IPS DF 19.7 (cell line): ENCODE data around the gene SRCAP.
A peak's percentile ranks its signal among the peaks of the same experiment; 100 is the strongest.

Experiments used
- DNase-seq: peaks from one replicate; pipeline ENCODE4 v3.0.0-alpha.2; 2013; ENCODE audit warnings: low read depth, low spot score

Gene SRCAP

GRCh38 chr16:30756781-30757100, 57.8 kb downstream of the SRCAP start:
- no peak for DNase-seq

DNA sequence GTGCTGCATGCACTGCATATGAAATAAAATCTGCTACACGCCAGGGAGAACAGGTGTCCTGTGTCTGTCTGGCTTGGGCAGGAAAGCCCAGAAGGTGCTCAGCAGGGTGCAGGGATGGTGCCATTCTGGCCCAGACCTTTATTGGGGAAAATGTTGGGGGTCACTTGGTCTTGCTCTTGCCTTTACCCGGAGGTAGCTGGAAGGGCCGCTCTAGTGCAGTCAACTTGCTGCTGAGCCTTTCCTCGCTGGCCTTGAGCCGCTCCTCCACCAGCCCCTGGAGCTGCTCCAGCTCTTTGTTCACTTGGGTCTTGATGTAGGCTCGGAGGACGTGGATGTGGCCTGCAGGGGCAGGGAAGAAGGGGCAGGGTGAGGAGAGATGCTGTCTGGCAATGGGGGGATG, 58.3 kb downstream of the SRCAP start:
- no peak for DNase-seq

DNA sequence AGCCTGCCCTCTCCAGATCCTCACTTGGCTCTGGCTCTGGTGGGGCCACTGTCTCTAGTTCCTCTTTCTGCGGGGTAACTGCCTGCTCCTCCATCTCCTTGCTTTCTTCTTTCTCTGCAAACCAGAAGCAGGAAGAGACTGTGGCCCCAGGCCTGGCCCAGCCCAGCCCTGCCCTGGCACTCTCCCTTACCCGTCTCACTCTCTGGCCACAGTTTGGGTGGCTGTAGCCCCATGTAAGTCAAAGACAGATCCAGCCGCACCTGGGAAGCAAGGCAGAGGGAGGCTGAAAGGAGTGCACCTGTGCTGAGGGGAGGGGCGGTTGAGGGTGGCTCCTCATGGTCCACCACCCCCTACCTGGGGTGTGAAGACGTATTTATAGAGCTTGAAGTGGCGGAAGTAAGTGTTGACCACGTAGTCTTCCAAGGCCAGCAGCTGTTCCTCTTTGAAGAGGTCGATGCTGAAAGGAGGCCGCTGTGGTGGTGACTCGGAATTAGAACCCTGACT, 60.1 kb downstream of the SRCAP start:
- DNase-seq, result no peak

DNA sequence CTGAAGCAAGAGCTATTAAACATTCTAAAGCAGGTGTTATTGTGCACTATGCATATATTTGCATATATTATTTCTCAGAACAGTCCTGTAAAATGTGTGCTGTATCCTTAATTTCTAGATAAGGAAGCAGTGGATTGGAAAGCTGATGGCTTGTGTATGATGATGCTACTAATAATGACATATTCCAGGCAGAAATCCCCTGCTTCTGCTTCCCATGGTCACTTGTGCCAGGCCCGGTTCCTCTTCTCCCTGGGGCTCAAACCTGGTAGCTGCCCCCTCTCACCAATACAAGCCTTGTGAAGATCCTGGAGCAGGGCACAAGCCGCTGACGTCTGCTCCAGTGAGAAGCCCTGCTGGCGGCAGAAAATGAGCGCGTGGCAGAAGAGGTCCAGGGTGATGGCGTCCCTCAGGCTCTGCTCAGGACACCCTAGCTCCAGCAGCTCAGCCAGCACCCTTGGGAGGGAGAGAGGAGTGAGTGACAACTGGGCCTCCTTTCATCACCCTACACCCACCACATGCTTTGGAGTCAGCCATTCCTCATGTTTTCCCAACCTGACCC, 61.1 kb downstream of the SRCAP start:
- no peak for DNase-seq

GRCh38 chr16:30760577-30761426, 61.8 kb downstream of the SRCAP start:
- DNase-seq, result no peak

DNA sequence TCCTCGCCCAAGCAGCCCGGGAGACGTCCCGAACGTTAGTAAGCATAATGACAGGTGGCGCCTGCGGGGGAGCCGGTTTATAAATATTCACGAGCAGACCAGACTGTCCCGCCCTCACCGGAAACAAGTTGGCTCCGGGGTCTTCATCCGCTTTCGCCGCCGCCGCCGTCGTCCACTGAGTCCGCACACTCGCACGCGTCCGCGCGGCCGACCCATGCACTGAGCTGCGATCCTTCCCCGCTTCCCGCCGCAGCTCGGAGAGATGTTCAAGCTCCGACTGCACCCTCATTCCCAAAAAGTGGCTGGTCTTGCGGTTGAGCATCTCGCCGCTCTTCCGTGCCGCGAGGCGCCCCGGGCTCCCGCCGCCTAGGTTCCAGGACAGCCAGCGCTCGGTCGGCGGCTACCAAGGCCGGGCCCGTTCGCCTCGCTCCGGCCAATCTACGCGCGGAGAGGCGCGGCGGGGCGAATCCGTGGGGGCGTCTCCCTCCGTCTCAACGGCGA, 62.5 kb downstream of the SRCAP start:
- DNase-seq, result no peak

DNA sequence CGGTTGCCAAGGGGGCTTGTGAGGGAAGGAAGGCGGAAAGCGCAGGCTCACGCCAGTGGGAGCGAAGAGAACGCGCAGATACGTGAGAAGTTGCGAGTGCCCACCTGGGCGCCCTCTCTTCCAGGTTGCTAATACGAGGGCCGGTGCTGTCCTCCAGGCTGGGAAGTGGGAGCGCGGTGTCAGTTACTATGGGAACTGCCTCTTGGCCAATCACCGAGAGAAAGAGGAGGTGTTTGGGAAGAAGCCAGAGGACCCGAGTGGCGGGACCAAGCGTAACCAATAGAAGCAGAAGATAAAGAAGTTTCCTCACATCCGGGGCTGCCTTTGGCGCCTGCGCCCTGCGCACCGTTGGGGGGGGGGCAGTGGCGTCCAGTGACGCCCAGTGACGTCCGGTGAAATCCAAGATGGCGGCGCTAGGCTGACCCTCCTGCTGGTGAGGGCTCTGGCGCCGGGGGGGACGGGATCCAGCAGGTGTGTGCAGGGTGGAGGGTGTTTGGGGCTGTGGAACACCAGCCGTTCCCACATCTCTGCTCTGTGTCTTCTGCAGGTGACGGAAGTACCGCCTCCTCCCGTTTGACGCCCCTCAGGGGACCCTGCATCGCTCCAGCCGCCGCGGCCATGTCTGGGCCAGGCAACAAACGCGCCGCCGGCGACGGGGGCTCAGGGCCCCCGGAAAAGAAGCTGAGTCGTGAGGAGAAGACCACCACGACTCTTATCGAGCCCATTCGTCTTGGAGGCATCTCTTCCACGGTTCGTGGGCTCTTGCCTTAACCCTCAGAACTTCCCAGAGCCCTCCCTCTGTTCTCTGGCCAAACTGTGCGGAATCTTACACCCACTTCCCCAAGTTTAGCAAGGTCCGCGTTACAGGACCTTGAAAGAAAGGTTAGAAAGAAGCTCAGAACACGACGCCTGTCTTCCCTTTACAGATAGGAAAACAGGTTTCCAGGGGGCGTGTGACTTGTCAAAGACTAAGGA, 63.2 kb downstream of the SRCAP start, which contains the start of the genes CFAP119 and RNF40:
CFAP119 (minus strand) TSS at position 135 of the 975 bp plus-strand sequence. CDS start 314 bp downstream, outside the sequence.
RNF40 (plus strand) TSS at position 395 of the 975 bp plus-strand sequence; CDS start at position 619, 224 bp downstream.
- peak; percentile 97 for DNase-seq

GRCh38 chr16:30762991-30763725, 64.2 kb downstream of the SRCAP start:
- DNase-seq, result no peak

DNA sequence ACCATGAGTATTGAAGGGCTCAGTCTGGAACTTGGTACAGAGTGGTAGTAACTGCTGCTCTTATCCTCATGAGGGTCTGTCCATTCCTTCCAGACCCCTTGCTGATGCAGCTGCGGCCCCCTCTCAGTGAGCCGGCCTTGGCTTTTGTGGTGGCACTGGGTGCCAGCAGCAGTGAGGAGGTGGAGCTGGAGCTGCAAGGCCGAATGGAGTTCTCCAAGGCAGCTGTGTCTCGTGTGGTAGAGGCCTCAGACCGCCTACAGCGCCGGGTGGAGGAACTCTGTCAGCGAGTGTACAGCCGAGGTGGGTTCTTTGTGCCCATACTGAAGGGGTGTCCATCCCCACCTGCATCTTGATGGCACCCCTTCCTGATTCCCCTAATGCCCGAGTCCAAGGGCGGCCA, 65.1 kb downstream of the SRCAP start:
- no peak for DNase-seq

- no peak for DNase-seq
Measured at GRCh38 chr16:30764816-30765465, 66.0 kb downstream of the SRCAP start.

DNA sequence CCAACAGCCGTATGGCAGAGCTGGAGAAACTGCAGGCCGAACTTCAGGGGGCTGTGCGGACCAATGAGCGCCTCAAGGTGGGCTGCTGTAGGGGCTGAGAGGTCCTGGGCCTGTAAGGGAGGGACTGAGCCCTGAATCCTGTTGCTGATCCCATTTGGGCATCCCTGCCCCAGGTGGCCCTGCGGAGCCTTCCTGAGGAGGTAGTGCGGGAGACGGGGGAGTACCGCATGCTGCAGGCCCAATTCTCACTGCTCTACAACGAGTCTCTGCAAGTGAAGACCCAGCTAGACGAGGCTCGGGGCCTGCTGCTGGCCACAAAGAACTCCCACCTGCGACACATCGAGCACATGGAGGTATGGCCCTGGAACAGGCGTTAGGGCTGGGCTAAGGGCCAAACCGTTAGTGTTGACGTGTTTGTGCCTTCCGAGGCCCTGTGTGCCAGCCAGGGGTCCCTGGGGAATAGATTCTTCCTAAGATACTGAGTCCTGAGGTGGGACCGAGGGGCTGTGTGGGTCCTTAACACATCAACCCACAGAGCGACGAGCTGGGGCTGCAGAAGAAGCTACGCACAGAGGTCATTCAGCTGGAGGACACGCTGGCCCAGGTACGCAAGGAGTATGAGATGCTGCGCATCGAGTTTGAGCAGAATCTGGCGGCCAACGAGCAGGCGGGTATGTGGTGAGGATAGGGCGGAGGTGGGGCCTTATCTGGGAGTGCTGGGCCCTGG, 67.4 kb downstream of the SRCAP start:
- no peak for DNase-seq

- no peak for DNase-seq
Measured at GRCh38 chr16:30766933-30767284, 67.9 kb downstream of the SRCAP start.

DNA sequence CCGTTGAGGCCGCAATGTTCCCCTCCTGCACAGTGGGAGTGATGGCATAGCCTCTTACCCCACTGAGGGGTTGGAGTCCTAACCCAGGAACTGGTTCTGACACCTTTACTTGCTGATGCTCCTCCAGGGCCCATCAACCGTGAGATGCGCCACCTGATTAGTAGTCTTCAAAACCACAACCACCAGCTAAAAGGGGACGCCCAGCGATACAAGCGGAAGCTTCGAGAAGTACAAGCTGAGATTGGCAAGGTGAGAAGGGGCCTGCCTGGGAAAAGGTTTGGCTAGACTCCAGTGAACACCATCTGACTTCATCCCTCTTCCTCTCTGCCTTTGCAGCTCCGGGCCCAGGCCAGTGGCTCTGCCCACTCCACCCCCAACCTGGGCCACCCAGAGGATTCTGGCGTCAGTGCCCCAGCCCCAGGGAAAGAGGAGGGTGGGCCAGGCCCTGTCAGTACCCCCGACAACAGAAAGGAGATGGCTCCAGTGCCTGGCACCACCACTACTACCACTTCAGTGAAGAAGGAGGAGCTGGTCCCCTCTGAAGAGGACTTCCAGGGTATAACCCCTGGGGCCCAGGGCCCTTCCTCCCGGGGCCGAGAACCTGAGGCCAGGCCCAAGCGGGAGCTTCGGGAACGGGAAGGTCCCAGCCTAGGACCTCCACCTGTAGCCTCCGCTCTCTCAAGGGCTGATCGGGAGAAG, 68.9 kb downstream of the SRCAP start:
- DNase-seq, result no peak

- no peak for DNase-seq
Measured at GRCh38 chr16:30768583-30769181, 69.7 kb downstream of the SRCAP start.

DNA sequence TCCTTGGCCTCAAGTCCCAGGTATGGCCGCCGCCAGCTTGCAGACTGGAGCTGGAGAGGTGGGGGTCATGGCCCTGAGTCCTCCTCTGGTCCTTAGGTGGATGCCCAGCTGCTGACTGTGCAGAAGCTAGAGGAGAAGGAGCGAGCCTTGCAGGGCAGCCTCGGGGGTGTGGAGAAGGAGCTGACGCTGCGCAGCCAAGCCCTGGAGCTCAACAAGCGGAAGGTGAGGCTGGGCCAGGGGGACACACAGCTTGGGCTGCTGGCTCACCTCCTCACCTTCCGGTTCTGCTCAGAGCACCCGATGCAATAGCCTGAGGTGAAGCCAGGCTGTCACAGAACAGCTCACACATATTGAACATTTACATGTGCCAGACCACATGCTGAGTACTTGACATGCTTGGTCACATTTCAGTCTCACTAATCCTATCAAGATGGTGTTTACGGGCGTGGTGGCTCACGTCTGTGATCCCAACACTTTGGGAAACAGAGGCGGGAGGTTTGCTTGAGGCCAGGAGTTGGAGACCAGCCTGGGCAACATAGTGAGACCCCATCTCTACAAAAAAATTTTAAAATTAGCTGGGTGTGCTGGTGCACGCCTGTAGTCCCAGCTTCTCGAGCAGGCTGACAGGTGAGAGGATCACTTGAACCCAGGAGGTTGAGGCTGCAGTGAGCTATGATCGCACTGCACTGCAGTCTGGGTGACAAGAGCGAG, 70.6 kb downstream of the SRCAP start:
- no peak for DNase-seq

GRCh38 chr16:30771726-30772125, 72.8 kb downstream of the SRCAP start:
- DNase-seq, result no peak

GRCh38 chr16:30773826-30774225, 74.9 kb downstream of the SRCAP start:
- DNase-seq, result no peak
